Keratinocyte (primary cell): ENCODE results near the gene ATXN8OS.

ENCODE experiments used
- CTCF ChIP-seq, 3 experiments: IDR thresholded peaks in 1 of 3; conservative IDR thresholded peaks in 1 of 3; optimal IDR thresholded peaks in 1 of 3; 2 replicates in 2 of 3; 3 replicates in 1 of 3; pipeline versions ENCODE3 to v1.5.1; 2011; ENCODE audit warnings: low read length in 3 of 3, mild to moderate bottlenecking in 3 of 3, moderate library complexity in 2 of 3, control low read depth in 1 of 3, inconsistent platforms in 1 of 3; ENCODE audit not compliant: insufficient read depth in 2 of 3; ENCODE audit errors: extremely low read depth in 1 of 3
- EZH2 ChIP-seq: IDR thresholded peaks from one replicate; pipeline ENCODE4 v1.6.1; 2012; ENCODE audit warnings: inconsistent platforms, mild to moderate bottlenecking, low read length, moderate library complexity

GRCh38 chr13:70162141-70162540 lies 54.5 kb downstream of the ATXN8OS start:
- TF ChIP-seq CTCF (optimal IDR thresholded peaks at IDR 0.05 in 1 of 3, IDR thresholded peaks at IDR 0.05 in 1 of 3, conservative IDR thresholded peaks at IDR 0.05 in 1 of 3; ENCODE audit: extremely low read depth in 1 of 3, insufficient read depth in 2 of 3, low read length in 3 of 3) (no peak), EZH2 (no peak)
